ENCODE data around the gene LRRC26.

DNA sequence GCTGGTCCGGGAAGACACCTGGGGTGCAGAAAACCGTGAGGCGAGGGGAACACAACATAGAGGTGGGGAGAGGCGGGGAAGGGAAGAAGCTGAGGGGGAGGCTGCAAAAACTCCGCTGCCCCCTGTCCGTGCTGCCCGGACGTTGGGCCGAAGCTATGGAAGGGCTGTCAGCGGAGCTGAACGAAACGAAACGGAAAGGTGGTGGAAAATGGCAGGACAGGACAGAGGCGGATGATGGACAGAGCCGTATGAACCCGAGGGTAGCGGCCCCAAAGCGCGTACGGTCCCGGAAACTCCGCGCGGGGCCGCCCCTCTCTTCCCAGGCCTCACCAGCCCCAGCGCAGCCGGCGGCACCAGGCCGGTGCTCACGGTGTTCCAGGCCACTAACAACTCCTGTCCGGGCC lies 18.2 kb upstream of the LRRC26 start:
- TF ChIP-seq, protein P1, sequence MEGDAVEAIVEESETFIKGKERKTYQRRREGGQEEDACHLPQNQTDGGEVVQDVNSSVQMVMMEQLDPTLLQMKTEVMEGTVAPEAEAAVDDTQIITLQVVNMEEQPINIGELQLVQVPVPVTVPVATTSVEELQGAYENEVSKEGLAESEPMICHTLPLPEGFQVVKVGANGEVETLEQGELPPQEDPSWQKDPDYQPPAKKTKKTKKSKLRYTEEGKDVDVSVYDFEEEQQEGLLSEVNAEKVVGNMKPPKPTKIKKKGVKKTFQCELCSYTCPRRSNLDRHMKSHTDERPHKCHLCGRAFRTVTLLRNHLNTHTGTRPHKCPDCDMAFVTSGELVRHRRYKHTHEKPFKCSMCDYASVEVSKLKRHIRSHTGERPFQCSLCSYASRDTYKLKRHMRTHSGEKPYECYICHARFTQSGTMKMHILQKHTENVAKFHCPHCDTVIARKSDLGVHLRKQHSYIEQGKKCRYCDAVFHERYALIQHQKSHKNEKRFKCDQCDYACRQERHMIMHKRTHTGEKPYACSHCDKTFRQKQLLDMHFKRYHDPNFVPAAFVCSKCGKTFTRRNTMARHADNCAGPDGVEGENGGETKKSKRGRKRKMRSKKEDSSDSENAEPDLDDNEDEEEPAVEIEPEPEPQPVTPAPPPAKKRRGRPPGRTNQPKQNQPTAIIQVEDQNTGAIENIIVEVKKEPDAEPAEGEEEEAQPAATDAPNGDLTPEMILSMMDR (IDR thresholded peaks at IDR 0.05): no peak
- no peak for TF ChIP-seq POLR2A (IDR thresholded peaks at IDR 0.05)

Measured in right lobe of liver (tissue), 4 donors.